Midbrain (tissue), 1 donor: ENCODE measurements around the gene FAM180A.

Source experiments
- DNase-seq: peaks from one replicate; lab custom pipeline; 2025; lab: John Stamatoyannopoulos, UW

Gene FAM180A

DNA sequence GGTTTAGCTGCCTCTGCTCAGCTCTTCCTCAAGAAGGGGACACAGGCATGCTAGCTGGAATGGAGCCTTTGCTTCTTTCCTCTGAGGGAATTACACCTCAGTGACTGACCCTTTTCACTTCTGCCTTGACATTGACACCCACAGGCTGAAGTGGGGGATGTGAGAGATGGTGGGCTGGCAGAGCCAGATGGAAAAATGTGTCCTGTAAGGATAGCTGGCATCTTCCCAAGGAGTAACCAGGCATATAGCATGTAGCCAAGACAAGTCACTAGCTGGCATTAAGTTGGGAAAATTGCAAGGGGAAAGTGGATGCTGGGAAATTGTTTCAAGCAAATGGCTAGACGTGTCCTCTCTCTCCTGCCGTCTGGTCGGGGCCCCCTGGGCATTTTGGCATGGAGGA is 66.4 kb downstream of the FAM180A start:
- DNase-seq: no peak

DNA sequence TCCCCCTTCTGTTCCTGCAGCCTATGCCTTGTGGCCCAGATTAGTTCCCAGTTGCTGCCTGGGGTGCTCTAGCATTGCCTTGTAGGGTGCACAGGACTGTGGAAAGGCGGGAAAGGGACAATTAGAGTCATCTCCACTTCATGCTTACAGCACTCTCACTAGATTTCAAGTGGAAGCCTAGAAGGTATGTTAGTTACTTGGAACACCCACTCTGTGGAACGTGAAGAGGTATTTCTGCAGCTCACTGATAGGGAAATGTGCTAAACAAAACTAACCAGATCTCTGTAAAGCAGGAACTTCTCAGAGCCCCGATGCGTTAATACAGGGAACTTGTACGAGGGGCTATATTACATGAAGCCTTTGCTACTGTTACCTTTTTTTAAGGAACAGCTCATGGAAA is 66.9 kb downstream of the FAM180A start:
- DNase-seq: no peak
